GM23338 (cell line): ENCODE measurements around the gene ZNF106. TPM values are rescaled to one million over a fixed set of nuclear protein-coding genes. Genes with fewer than 3 reads are reported as not detected.

Experiments
- ATAC-seq: fragments of 200-7000 bp; cut with Tn5 transposase; 3 replicates; pipeline ENCODE4 v1.9.1; 2020
- DNase-seq: peaks from one replicate; pipeline ENCODE4 v3.0.0-alpha.2; 2015; ENCODE audit warnings: low spot score
- H2AFZ ChIP-seq: fragments of 200-600 bp; sonication (generic); 2 replicates; pipeline ENCODE4 v1.8.0; 2016; ENCODE audit warnings: antibody characterized with exemption, mild to moderate bottlenecking, moderate library complexity
- H3F3A ChIP-seq: fragments of 200-600 bp; sonication (generic); replicated peaks from 2 replicates; pipeline ENCODE4 v1.8.0; 2017; ENCODE audit warnings: antibody characterized with exemption, mixed run types, low read depth
- H3K27ac ChIP-seq: fragments of 200-600 bp; sonication (generic); 2 replicates; pipeline ENCODE4 v1.6.1; 2016; ENCODE audit warnings: low read depth
- H3K27me3 ChIP-seq: fragments of 200-600 bp; sonication (generic); 2 replicates; pipeline ENCODE4 v1.8.0; 2016; ENCODE audit warnings: mild to moderate bottlenecking, mixed run types, moderate library complexity; ENCODE audit not compliant: insufficient read depth
- H3K36me3 ChIP-seq: fragments of 200-600 bp; sonication (generic); 2 replicates; pipeline ENCODE4 v1.8.0; 2016; ENCODE audit warnings: mild to moderate bottlenecking; ENCODE audit not compliant: insufficient read depth
- H3K4me1 ChIP-seq: fragments of 200-600 bp; sonication (generic); 2 replicates; pipeline ENCODE4 v1.8.0; 2016; ENCODE audit warnings: mild to moderate bottlenecking, moderate library complexity; ENCODE audit not compliant: insufficient read depth
- H3K4me2 ChIP-seq: fragments of 200-600 bp; sonication (generic); 2 replicates; pipeline ENCODE4 v1.7.1; 2017; ENCODE audit warnings: mixed run types
- H3K4me3 ChIP-seq: fragments of 200-600 bp; sonication (generic); 2 replicates; pipeline ENCODE4 v1.6.1; 2016; ENCODE audit warnings: mixed run types
- H3K79me2 ChIP-seq: fragments of 200-600 bp; sonication (generic); replicated peaks from 2 replicates; pipeline ENCODE4 v1.8.0; 2017; ENCODE audit warnings: mild to moderate bottlenecking; ENCODE audit not compliant: insufficient read depth
- H3K9me2 ChIP-seq: fragments of 200-600 bp; sonication (generic); 2 replicates; pipeline ENCODE4 v1.8.0; 2017; ENCODE audit not compliant: insufficient read depth
- H4K20me1 ChIP-seq: fragments of 200-600 bp; sonication (generic); replicated peaks from 2 replicates; pipeline ENCODE4 v1.8.0; 2017; ENCODE audit warnings: mild to moderate bottlenecking; ENCODE audit not compliant: insufficient read depth
- H3K27ac Mint-ChIP-seq: 2 replicates; pipeline ENCODE4 v1.8.0; 2020; ENCODE audit warnings: inconsistent platforms, mild to moderate bottlenecking, moderate library complexity, mixed read lengths
- H3K27me3 Mint-ChIP-seq: 3 replicates; pipeline ENCODE4 v1.8.0; 2022; ENCODE audit warnings: low read depth, mild to moderate bottlenecking, moderate library complexity, mixed read lengths, inconsistent platforms; ENCODE audit not compliant: insufficient read depth, poor library complexity
- H3K36me3 Mint-ChIP-seq: 3 replicates; pipeline ENCODE4 v1.8.0; 2021; ENCODE audit warnings: low read depth, mild to moderate bottlenecking, inconsistent platforms, moderate library complexity, mixed read lengths
- H3K4me1 Mint-ChIP-seq: 3 replicates; pipeline ENCODE4 v1.8.0; 2020; ENCODE audit warnings: mild to moderate bottlenecking, inconsistent platforms, mixed read lengths
- H3K4me3 Mint-ChIP-seq: 3 replicates; pipeline ENCODE4 v1.8.0; 2021; ENCODE audit warnings: moderate library complexity, mild to moderate bottlenecking, inconsistent platforms, mixed read lengths
- H3K9me3 Mint-ChIP-seq: 3 replicates; pipeline ENCODE4 v1.8.0; 2020; ENCODE audit warnings: moderate library complexity, mild to moderate bottlenecking, inconsistent platforms, mixed read lengths
- CTCF ChIP-seq, 2 experiments: fragments of 200-600 bp in 1 of 2; sonication (generic) in 1 of 2; conservative IDR thresholded peaks; 2 replicates each; pipeline versions ENCODE4 v1.5.1 to v1.6.1; 2016 to 2017; ENCODE audit warnings: antibody characterized with exemption in 2 of 2, low read depth in 2 of 2, mild to moderate bottlenecking in 2 of 2, moderate library complexity in 1 of 2
- JUNB ChIP-seq: IDR thresholded peaks from one replicate; pipeline ENCODE4 v1.6.1; 2016; ENCODE audit warnings: antibody characterized with exemption; ENCODE audit not compliant: unreplicated experiment
- NANOG ChIP-seq: IDR thresholded peaks from 2 replicates; pipeline ENCODE4 v1.6.1; 2016; ENCODE audit warnings: antibody characterized with exemption, borderline replicate concordance
- POLR2AphosphoS5 ChIP-seq: IDR thresholded peaks from 2 replicates; pipeline ENCODE4 v1.6.1; 2016; ENCODE audit warnings: antibody characterized with exemption, low read depth
- REST ChIP-seq: IDR thresholded peaks from one replicate; pipeline ENCODE4 v1.6.1; 2018; ENCODE audit warnings: antibody characterized with exemption; ENCODE audit not compliant: unreplicated experiment
- STAT1 ChIP-seq: IDR thresholded peaks from one replicate; pipeline ENCODE4 v1.6.1; 2016; ENCODE audit warnings: antibody characterized with exemption; ENCODE audit not compliant: unreplicated experiment
- ZNF114 ChIP-seq: fragments of 250-450 bp; sonication (Bioruptor Pico); IDR thresholded peaks from 2 replicates; pipeline ENCODE4 v1.5.0; 2020; ENCODE audit warnings: mild to moderate bottlenecking, moderate library complexity
- ZNF331 ChIP-seq: fragments of 250-450 bp; sonication (Bioruptor Pico); IDR thresholded peaks from 2 replicates; pipeline ENCODE4 v1.5.0; 2020; ENCODE audit warnings: low read depth, mild to moderate bottlenecking, moderate library complexity
- polyA plus RNA-seq: library from polyadenylated mRNA; unstranded; fragments of >200 nt; fragmentation: Nextera tagmentation; extraction: Ambion mirVana; gene quantifications from 2 replicates; pipeline ENCODE4 v1.2.1, GENCODE V29; 2016
- total RNA-seq: library from RNA; depleted of rRNA; stranded (reverse); fragments of >200 nt; shearing (Covaris generic); gene quantifications from 2 replicates; pipeline ENCODE4 v1.2.3, GENCODE V29; 2014
- TF ChIP-seq, protein P1 (sequence below): IDR thresholded peaks from 2 replicates; pipeline ENCODE4 v1.6.1; 2016; ENCODE audit warnings: antibody characterized with exemption

ZNF106 gene
- total and polyA plus RNA-seq, 2 experiments from 2014 or later = 48.0 to 53.7 TPM

DNA sequence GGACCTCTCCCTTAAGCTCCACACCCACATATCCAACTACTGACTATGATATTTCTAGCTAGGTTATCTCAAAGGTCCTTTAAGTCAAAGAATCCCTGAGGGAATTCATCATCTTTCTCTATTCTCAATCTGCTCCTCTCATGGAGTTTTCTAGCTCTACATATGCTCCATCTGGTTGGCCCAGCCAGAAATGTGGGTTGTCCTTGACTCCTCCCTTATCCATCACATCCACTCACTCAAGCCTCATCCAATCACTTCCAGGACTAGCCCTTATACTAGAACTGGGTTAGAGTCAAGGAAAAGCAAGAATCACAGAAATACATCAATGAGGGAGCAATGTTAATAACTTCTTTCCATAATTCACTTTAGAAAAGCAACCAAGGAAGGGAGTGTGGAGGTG lies 45.4 kb downstream of the ZNF106 start:
- no peak overlapping the region for H3K27ac ChIP-seq
- Mint-ChIP-seq H3K4me1 (no peaks in the 10 kb centered on the region), H3K27me3 (peaks cover 5% of the 10 kb centered on the region), H3K27ac (no peak overlapping the region), H3K4me3 (no peak overlapping the region), H3K9me3 (no peaks in the 10 kb centered on the region), H3K36me3 (peaks cover 31% of the 10 kb centered on the region)
- no peak for ATAC-seq
- no peak overlapping the region for H3K4me3 ChIP-seq
- H3K9me2 ChIP-seq = no peaks in the 10 kb centered on the region
- H3K4me2 ChIP-seq = no peak overlapping the region
- H3F3A ChIP-seq = no peaks in the 10 kb centered on the region
- H3K79me2 ChIP-seq = no peaks in the 10 kb centered on the region
- H4K20me1 ChIP-seq = 0 out of 2 replicates have a peak, but pooled peaks cover 2% of the 10 kb centered on the region
- no peak for DNase-seq
- H2AFZ ChIP-seq = no peak overlapping the region
- TF ChIP-seq, protein P1, sequence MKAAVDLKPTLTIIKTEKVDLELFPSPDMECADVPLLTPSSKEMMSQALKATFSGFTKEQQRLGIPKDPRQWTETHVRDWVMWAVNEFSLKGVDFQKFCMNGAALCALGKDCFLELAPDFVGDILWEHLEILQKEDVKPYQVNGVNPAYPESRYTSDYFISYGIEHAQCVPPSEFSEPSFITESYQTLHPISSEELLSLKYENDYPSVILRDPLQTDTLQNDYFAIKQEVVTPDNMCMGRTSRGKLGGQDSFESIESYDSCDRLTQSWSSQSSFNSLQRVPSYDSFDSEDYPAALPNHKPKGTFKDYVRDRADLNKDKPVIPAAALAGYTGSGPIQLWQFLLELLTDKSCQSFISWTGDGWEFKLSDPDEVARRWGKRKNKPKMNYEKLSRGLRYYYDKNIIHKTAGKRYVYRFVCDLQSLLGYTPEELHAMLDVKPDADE = no peak
- TF ChIP-seq POLR2AphosphoS5 (no peak), ZNF331 (CRISPR knock-in tag) (no peak), REST (no peak)
- no peaks in the 10 kb centered on the region for H3K27me3 ChIP-seq
- 0 out of 2 replicates have a peak, but pooled peaks cover 5% of the 10 kb centered on the region for H3K36me3 ChIP-seq
- H3K4me1 ChIP-seq = no peaks in the 10 kb centered on the region

DNA sequence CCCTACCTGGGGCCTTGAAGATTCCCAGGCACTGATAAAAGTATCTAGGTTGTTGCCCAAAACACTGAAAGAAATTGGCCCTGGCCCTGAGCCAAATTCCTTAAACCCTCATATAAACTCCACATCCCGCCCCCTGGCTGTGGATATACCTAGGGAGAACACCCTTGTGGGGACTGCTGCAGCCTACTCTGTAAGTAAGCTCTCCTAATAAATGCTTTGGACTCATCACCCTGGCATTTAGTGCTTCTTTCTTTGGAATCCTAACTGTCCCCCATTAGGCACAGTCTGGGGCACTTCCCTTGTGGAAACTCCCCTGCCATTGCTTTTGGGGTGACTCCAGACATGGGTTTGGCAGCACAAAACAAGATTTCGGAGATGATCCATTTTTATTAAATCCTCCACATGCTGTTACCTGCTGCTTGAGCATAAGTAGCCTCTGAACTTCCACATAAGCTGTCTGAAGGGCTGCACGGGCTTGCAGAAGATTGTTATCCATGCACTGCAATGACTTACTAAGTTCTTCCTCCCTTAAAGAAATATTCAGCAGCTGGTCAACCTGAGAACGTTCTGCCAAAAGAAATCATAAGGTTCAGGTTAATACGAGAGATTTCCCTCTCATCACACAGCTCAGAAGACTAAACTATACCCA lies 46.4 kb downstream of the ZNF106 start:
- Mint-ChIP-seq H3K9me3 (no peaks in the 10 kb centered on the region), H3K4me1 (no peaks in the 10 kb centered on the region), H3K27ac (no peak overlapping the region), H3K27me3 (peaks cover 5% of the 10 kb centered on the region), H3K36me3 (peaks cover 22% of the 10 kb centered on the region), H3K4me3 (no peak overlapping the region)
- H3K79me2 ChIP-seq = no peaks in the 10 kb centered on the region
- DNase-seq (peak; percentile 34), ATAC-seq (no peak)
- no peak overlapping the region for H2AFZ ChIP-seq
- H4K20me1 ChIP-seq = 0 out of 2 replicates have a peak, but pooled peaks cover 2% of the 10 kb centered on the region
- H3F3A ChIP-seq = no peaks in the 10 kb centered on the region
- no peak overlapping the region for H3K27ac ChIP-seq
- H3K36me3 ChIP-seq = 0 out of 2 replicates have a peak, but pooled peaks cover 5% of the 10 kb centered on the region
- no peak overlapping the region for H3K4me3 ChIP-seq
- H3K4me1 ChIP-seq = no peaks in the 10 kb centered on the region
- H3K9me2 ChIP-seq = no peaks in the 10 kb centered on the region
- H3K4me2 ChIP-seq = no peak overlapping the region
- H3K27me3 ChIP-seq = no peaks in the 10 kb centered on the region
- TF ChIP-seq NANOG (no peak), STAT1 (no peak), POLR2AphosphoS5 (no peak), CTCF (conservative IDR thresholded peaks at IDR 0.05; ENCODE audit: low read depth in 2 of 2) (no peak), ZNF114 (CRISPR knock-in tag) (no peak), JUNB (no peak), ZNF331 (CRISPR knock-in tag) (no peak)
